ENCODE measurements around the gene VCL.

VCL gene

GRCh38 chr10:74167443-74167842 is 169.5 kb downstream of the VCL start:
- DNase-seq (ENCODE audit: low read depth in 1 of 2, low spot score in 1 of 2) = peak in 1 of 2 experiments; percentile 53
- Histone ChIP-seq H3K4me3 (replicated peaks; ENCODE audit: insufficient read depth, low read length) (no peak overlapping the region), H3K27me3 (ENCODE audit: insufficient read depth, poor library complexity, severe bottlenecking) (no peaks in the 10 kb centered on the region), H3K27ac (replicated peaks) (peak overlapping the region; percentile 86)
- TF ChIP-seq SPI1 (IDR thresholded peaks at IDR 0.05; ENCODE audit: borderline replicate concordance, low read depth) (no peak), GABPA (IDR thresholded peaks at IDR 0.05; ENCODE audit: low read depth) (no peak), REST (IDR thresholded peaks at IDR 0.05; ENCODE audit: insufficient replicate concordance, low read depth) (no peak), POLR2AphosphoS5 (IDR thresholded peaks at IDR 0.05; ENCODE audit: low read depth) (no peak), CTCF (IDR thresholded peaks at IDR 0.05; ENCODE audit: insufficient read depth, low read length) (no peak)

All from HL-60 (cell line).